IMR-90 (cell line): Measurements from ENCODE around the gene PTCD1. TPM values are rescaled to one million over a fixed set of nuclear protein-coding genes. Genes with fewer than 3 reads are reported as not detected.

ENCODE experiments used
- ATAC-seq: fragments of 200-7000 bp; cut with Tn5 transposase; 2 replicates; pipeline ENCODE4 v1.9.1; 2020; ENCODE audit warnings: low read depth, mild to moderate bottlenecking, moderate library complexity
- BruUV-seq: library from RNA; stranded (reverse); fragments of 400-500 nt; replicated peaks from 2 replicates; lab custom pipeline; 2021; lab: Mats Ljungman, UMichigan
- CTCF ChIA-PET: fragments of 300-600 bp; formaldehyde crosslinking; extraction: SDS; loops from one replicate; lab custom pipeline; 2021; ENCODE audit warnings: antibody characterized with exemption; lab: Yijun Ruan, JAX
- POLR2A ChIA-PET: fragments of 300-600 bp; sonication (Branson Sonifier 250); formaldehyde crosslinking; loops from one replicate; lab custom pipeline; 2022; ENCODE audit warnings: antibody characterized with exemption; ENCODE audit not compliant: unreplicated experiment; lab: Charles Lee
- DNase-seq: peaks from one replicate; pipeline ENCODE4 v3.0.0; 2013
- H2AFZ ChIP-seq: replicated peaks from 2 replicates; pipeline ENCODE3; 2013; ENCODE audit warnings: low read length, mild to moderate bottlenecking; ENCODE audit not compliant: poor library complexity
- H2AK5ac ChIP-seq: 2 replicates; pipeline ENCODE4 v1.6.1; 2013; ENCODE audit warnings: low read depth, low read length, inconsistent platforms
- H2AK9ac ChIP-seq: replicated peaks from 2 replicates; pipeline ENCODE3; 2013; ENCODE audit warnings: mild to moderate bottlenecking, low read depth, low read length, moderate library complexity; ENCODE audit not compliant: poor library complexity
- H2BK120ac ChIP-seq: 2 replicates; pipeline ENCODE4 v1.6.1; 2013; ENCODE audit warnings: low read depth, low read length, inconsistent platforms
- H2BK15ac ChIP-seq: 3 replicates; pipeline ENCODE4 v1.6.1; 2013; ENCODE audit warnings: low read depth, low read length, inconsistent platforms
- H2BK20ac ChIP-seq: 2 replicates; pipeline ENCODE4 v1.6.1; 2013; ENCODE audit warnings: low read depth, mild to moderate bottlenecking, inconsistent platforms, low read length, moderate library complexity
- H2BK5ac ChIP-seq: 2 replicates; pipeline ENCODE4 v1.6.1; 2013; ENCODE audit warnings: mild to moderate bottlenecking, low read depth, low read length, inconsistent platforms; ENCODE audit not compliant: poor library complexity, severe bottlenecking
- H3K14ac ChIP-seq: replicated peaks from 2 replicates; pipeline ENCODE4 v1.6.1; 2013; ENCODE audit warnings: low read depth, low read length, inconsistent platforms
- H3K18ac ChIP-seq: 2 replicates; pipeline ENCODE4 v1.6.1; 2013; ENCODE audit warnings: low read depth, low read length, control low read depth
- H3K23ac ChIP-seq: 2 replicates; pipeline ENCODE4 v1.6.1; 2013; ENCODE audit warnings: low read depth, low read length, inconsistent platforms
- H3K27ac ChIP-seq: 2 replicates; pipeline ENCODE4 v1.5.1; 2013; ENCODE audit warnings: mild to moderate bottlenecking, control low read depth, low read length; ENCODE audit not compliant: insufficient read depth
- H3K27me3 ChIP-seq: 2 replicates; pipeline ENCODE4 v1.6.1; 2013; ENCODE audit warnings: low read length; ENCODE audit not compliant: control insufficient read depth, insufficient read depth
- H3K36me3 ChIP-seq: 2 replicates; pipeline ENCODE4 v1.6.1; 2013; ENCODE audit warnings: low read length, mixed read lengths; ENCODE audit not compliant: control insufficient read depth, insufficient read depth
- H3K4ac ChIP-seq: 2 replicates; pipeline ENCODE4 v1.6.1; 2013; ENCODE audit warnings: low read depth, low read length, inconsistent platforms
- H3K4me1 ChIP-seq: 2 replicates; pipeline ENCODE4 v1.6.1; 2013; ENCODE audit warnings: low read length, mixed read lengths; ENCODE audit not compliant: control insufficient read depth, insufficient read depth
- H3K4me2 ChIP-seq: 2 replicates; pipeline ENCODE4 v1.6.1; 2013; ENCODE audit warnings: low read depth, mild to moderate bottlenecking, control low read depth, low read length, moderate library complexity
- H3K4me3 ChIP-seq: 2 replicates; pipeline ENCODE4 v1.5.1; 2013; ENCODE audit warnings: low read depth, mild to moderate bottlenecking, control low read depth, low read length, moderate library complexity; ENCODE audit not compliant: insufficient read depth
- H3K56ac ChIP-seq: 2 replicates; pipeline ENCODE4 v1.6.1; 2013; ENCODE audit warnings: low read length, inconsistent platforms; ENCODE audit not compliant: insufficient read depth; ENCODE audit errors: extremely low read depth
- H3K79me1 ChIP-seq, 2 experiments: 2 replicates each; pipeline ENCODE4 v1.6.1; 2013; ENCODE audit warnings: low read length in 2 of 2, inconsistent platforms in 1 of 2, low read depth in 1 of 2
- H3K9ac ChIP-seq: 2 replicates; pipeline ENCODE4 v1.6.1; 2013; ENCODE audit warnings: low read depth, low read length, control low read depth
- H3K9me1 ChIP-seq: 2 replicates; pipeline ENCODE4 v1.6.1; 2013; ENCODE audit warnings: low read length, inconsistent platforms; ENCODE audit not compliant: insufficient read depth
- H3K9me3 ChIP-seq: 2 replicates; pipeline ENCODE4 v1.6.1; 2013; ENCODE audit warnings: low read length; ENCODE audit not compliant: control insufficient read depth, insufficient read depth
- H4K20me1 ChIP-seq: 2 replicates; pipeline ENCODE4 v1.6.1; 2013; ENCODE audit warnings: low read length, inconsistent platforms; ENCODE audit not compliant: insufficient read depth
- H4K5ac ChIP-seq: 2 replicates; pipeline ENCODE4 v1.6.1; 2013; ENCODE audit warnings: mild to moderate bottlenecking, low read depth, low read length, control low read depth
- H4K8ac ChIP-seq, 2 experiments: 2 replicates each; pipeline ENCODE4 v1.6.1; 2013; ENCODE audit warnings: low read depth in 2 of 2, low read length in 2 of 2, control low read depth in 1 of 2, inconsistent platforms in 1 of 2
- H4K91ac ChIP-seq: 2 replicates; pipeline ENCODE4 v1.6.1; 2013; ENCODE audit warnings: low read depth, low read length, inconsistent platforms; ENCODE audit not compliant: insufficient read depth
- BHLHE40 ChIP-seq: fragments of 150-350 bp; IDR thresholded peaks from 2 replicates; pipeline ENCODE4 v1.6.1; 2016; ENCODE audit warnings: mild to moderate bottlenecking, low read depth, low read length
- CHD1 ChIP-seq: IDR thresholded peaks from 2 replicates; pipeline ENCODE4 v1.6.1; 2012; ENCODE audit warnings: low read depth, low read length, improper control_type of control experiment
- MAFK ChIP-seq: IDR thresholded peaks from 2 replicates; pipeline ENCODE4 v1.6.1; 2012; ENCODE audit warnings: low read depth, low read length, improper control_type of control experiment
- MXI1 ChIP-seq: IDR thresholded peaks from 2 replicates; pipeline ENCODE4 v1.6.1; 2012; ENCODE audit warnings: low read depth, mild to moderate bottlenecking, low read length, moderate library complexity, borderline replicate concordance
- NFE2L2 ChIP-seq: fragments of 150-350 bp; IDR thresholded peaks from 2 replicates; pipeline ENCODE4 v1.6.1; 2016; ENCODE audit warnings: low read depth, mild to moderate bottlenecking, low read length
- RAD21 ChIP-seq: IDR thresholded peaks from 2 replicates; pipeline ENCODE4 v1.6.1; 2012; ENCODE audit warnings: low read length, improper control_type of control experiment
- RFX5 ChIP-seq: IDR thresholded peaks from 2 replicates; pipeline ENCODE4 v1.8.0; 2012; ENCODE audit warnings: low read depth, mild to moderate bottlenecking, low read length, moderate library complexity
- SMC3 ChIP-seq: fragments of 150-350 bp; IDR thresholded peaks from 2 replicates; pipeline ENCODE4 v1.6.1; 2016; ENCODE audit warnings: low read depth, mild to moderate bottlenecking, antibody characterized with exemption, low read length, moderate library complexity
- WGBS, 2 experiments: methylation state at CpG; one replicate each; pipeline versions ENCODE4 v1.1.5 to v1.1.7; 2013; ENCODE audit warnings: missing lambda C conversion rate in 2 of 2; ENCODE audit not compliant: insufficient read length in 1 of 2; ENCODE audit errors: extremely low coverage in 2 of 2; 5-methylcytosine and 5-hydroxymethylcytosine counted together
- dilution Hi-C: fragments of 300-500 bp; cut with HindIII; formaldehyde crosslinking; loops from one replicate; pipeline ENCODE4 v1.14.3; 2018; ENCODE audit warnings: low sequenced_read_pairs; ENCODE audit not compliant: unreplicated experiment
- in situ Hi-C: fragments of 300-500 bp; cut with MboI; formaldehyde crosslinking; loops from 3 replicates; pipeline ENCODE4 v1.14.3; 2019; ENCODE audit warnings: low sequenced_read_pairs, inconsistent platforms, mixed read lengths
- intact Hi-C: fragments of 100-400 bp; cut with micrococcal nuclease; formaldehyde crosslinking; loops from 2 replicates; pipeline ENCODE4 v1.10.0; 2022
- polyA plus RNA-seq, 3 experiments: library from polyadenylated mRNA; depleted of rRNA; stranded (reverse); fragments of >200 nt; gene quantifications; 2 replicates each; pipeline ENCODE4 v1.2.3, GENCODE V29; 2012; ENCODE audit warnings: low replicate concordance in 1 of 3
- total RNA-seq: library from RNA; depleted of rRNA; stranded (reverse); fragments of >200 nt; gene quantifications from 2 replicates; pipeline ENCODE4 v1.2.3, GENCODE V29; 2012
- TF ChIP-seq, protein P1 (sequence below): fragments of 150-350 bp; IDR thresholded peaks from 2 replicates; pipeline ENCODE4 v1.6.1; 2016; ENCODE audit warnings: low read depth, mild to moderate bottlenecking, low read length, moderate library complexity, borderline replicate concordance
- TF ChIP-seq, protein P2 (sequence below): conservative IDR thresholded peaks from 2 replicates; pipeline ENCODE4 v1.5.1; 2012; ENCODE audit warnings: mild to moderate bottlenecking, low read depth, low read length, improper control_type of control experiment

Gene PTCD1
- total and polyA plus RNA-seq, 2 of the 4 experiments (the other 2 are of a cell fraction) = 2.2 to 4.0 TPM

DNA sequence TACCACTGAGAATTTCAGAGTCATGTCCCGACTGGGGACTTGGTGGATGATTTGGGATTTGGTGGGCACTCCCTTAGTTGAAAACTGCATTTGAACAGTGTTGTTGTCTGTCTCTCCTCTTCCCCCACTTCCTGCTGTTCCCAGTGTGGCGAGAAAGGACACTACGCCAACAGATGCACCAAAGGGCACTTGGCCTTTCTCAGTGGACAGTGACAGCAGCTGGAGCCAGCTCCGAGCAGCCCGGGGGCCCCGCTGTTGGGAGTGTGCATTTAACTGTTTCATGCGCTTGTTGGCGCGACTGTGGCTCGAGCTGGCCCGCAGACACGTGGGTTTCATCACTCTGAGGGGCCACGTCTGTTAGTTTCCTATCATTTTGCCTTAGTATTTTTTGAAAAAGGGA, 17.7 kb upstream of the PTCD1 start:
- Histone ChIP-seq H4K8ac (no peak overlapping the region), H2BK5ac (no peak overlapping the region), H3K36me3 (peaks cover 81% of the 10 kb centered on the region), H4K91ac (no peak overlapping the region), H3K14ac (no peak overlapping the region), H3K56ac (no peak overlapping the region), H3K9me1 (peaks cover 3% of the 10 kb centered on the region; the same call in 1 of the 2 replicates), H4K5ac (no peak overlapping the region), H2BK20ac (no peak overlapping the region), H3K79me1 (peaks cover 19 to 79% of the 10 kb centered on the region in 2 experiments), H3K4me1 (no peaks in the 10 kb centered on the region), H3K23ac (no peak overlapping the region), H2BK15ac (no peak overlapping the region), H3K4me3 (no peak overlapping the region), H2AK5ac (no peak overlapping the region), H3K27ac (no peak overlapping the region), H2AFZ (no peak overlapping the region), H3K27me3 (no peaks in the 10 kb centered on the region), H3K4me2 (no peak overlapping the region), H3K18ac (no peak overlapping the region), H3K9ac (no peak overlapping the region), H2AK9ac (no peak overlapping the region), H2BK120ac (no peak overlapping the region), H4K20me1 (peaks cover 64% of the 10 kb centered on the region), H3K4ac (no peak overlapping the region), H3K9me3 (no peaks in the 10 kb centered on the region)
- no TSS peak for BruUV-seq
- intact Hi-C loops (no loop called here), in situ Hi-C loops (no loop called here), dilution Hi-C loops (no loop called here)
- CTCF ChIA-PET = no interaction called here
- TF ChIP-seq CHD1 (no peak), SMC3 (no peak), RFX5 (no peak), BHLHE40 (no peak), MXI1 (no peak), RAD21 (no peak), MAFK (no peak), NFE2L2 (no peak)
- TF ChIP-seq, protein P1, sequence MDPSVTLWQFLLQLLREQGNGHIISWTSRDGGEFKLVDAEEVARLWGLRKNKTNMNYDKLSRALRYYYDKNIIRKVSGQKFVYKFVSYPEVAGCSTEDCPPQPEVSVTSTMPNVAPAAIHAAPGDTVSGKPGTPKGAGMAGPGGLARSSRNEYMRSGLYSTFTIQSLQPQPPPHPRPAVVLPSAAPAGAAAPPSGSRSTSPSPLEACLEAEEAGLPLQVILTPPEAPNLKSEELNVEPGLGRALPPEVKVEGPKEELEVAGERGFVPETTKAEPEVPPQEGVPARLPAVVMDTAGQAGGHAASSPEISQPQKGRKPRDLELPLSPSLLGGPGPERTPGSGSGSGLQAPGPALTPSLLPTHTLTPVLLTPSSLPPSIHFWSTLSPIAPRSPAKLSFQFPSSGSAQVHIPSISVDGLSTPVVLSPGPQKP = no peak
- TF ChIP-seq, protein P2, sequence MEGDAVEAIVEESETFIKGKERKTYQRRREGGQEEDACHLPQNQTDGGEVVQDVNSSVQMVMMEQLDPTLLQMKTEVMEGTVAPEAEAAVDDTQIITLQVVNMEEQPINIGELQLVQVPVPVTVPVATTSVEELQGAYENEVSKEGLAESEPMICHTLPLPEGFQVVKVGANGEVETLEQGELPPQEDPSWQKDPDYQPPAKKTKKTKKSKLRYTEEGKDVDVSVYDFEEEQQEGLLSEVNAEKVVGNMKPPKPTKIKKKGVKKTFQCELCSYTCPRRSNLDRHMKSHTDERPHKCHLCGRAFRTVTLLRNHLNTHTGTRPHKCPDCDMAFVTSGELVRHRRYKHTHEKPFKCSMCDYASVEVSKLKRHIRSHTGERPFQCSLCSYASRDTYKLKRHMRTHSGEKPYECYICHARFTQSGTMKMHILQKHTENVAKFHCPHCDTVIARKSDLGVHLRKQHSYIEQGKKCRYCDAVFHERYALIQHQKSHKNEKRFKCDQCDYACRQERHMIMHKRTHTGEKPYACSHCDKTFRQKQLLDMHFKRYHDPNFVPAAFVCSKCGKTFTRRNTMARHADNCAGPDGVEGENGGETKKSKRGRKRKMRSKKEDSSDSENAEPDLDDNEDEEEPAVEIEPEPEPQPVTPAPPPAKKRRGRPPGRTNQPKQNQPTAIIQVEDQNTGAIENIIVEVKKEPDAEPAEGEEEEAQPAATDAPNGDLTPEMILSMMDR = no peak
- ATAC-seq (no peak), DNase-seq (no peak)
- POLR2A ChIA-PET = no interaction called here
- 83% methylated on average over 7 of the region's 13 CpGs; no CpG with 5 or more reads in 1 of the 2 experiments for WGBS, 2 experiments
